Amniotic epithelial cell (primary cell): ENCODE measurements around the gene MCTP2.

ENCODE experiments used
- DNase-seq: peaks from one replicate; pipeline ENCODE4 v3.0.0-alpha.2; 2010; ENCODE audit warnings: low read depth

MCTP2 gene

GRCh38 chr15:94263341-94264273, 32.2 kb downstream of the MCTP2 start:
- DNase-seq = peak; percentile 52

GRCh38 chr15:94265009-94265408, 33.6 kb downstream of the MCTP2 start:
- peak; percentile 76 for DNase-seq

- DNase-seq = peak; percentile 20
These were observed 34.6 kb downstream of the MCTP2 start for GRCh38 chr15:94265982-94266381.

DNA sequence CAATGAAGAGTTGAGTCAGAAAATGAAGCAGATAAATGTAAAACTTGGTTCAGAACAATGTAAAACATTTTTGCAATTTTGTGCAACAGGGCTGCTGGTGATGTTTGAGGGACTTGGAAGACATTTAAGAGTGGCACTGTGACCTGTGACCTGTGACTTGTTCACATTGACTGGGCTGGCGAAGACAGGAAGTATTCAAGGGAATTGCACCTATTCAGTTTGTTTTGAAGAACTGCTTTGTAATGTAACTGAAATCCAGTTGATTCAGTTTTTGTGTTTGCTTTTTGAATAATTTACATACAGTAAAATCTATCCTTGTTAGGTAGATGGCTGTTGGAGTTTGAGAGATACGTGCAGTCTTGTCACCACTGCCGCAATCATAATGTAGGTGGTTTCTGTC, 35.4 kb downstream of the MCTP2 start:
- DNase-seq = no peak

GRCh38 chr15:94269954-94270353, 38.6 kb downstream of the MCTP2 start:
- DNase-seq = no peak

- DNase-seq = no peak
These were observed 39.2 kb downstream of the MCTP2 start for GRCh38 chr15:94270570-94270969.

DNA sequence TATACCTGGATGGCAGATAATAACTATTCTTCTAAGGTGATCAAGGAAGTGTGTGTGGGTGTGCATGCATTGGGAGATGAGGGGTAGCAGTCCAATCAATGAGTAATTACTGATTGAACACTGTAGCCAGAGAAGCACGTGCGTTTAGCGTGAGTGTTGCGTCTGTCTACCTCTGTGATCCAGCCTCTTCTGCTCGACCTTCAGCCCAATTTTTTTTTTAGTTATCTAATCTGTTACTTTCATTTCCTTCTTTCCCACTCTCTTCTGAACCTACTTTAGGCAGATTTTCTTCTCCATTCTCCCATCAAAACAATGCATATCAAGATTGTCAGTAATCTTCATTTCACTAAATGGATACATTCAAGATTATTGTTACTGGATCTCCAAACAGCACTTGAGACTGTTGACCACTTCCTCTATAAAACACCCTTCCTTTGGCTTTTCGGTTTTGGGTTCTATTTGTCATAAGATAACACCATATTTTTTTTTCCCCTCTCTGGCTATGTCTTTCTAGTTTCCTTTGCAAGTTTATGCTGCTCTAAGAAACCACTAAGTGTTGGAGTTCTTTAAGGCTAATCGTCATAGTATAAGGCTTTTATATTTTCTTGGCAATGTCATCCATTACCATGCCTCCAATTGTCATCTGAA, 41.0 kb downstream of the MCTP2 start:
- no peak for DNase-seq

DNA sequence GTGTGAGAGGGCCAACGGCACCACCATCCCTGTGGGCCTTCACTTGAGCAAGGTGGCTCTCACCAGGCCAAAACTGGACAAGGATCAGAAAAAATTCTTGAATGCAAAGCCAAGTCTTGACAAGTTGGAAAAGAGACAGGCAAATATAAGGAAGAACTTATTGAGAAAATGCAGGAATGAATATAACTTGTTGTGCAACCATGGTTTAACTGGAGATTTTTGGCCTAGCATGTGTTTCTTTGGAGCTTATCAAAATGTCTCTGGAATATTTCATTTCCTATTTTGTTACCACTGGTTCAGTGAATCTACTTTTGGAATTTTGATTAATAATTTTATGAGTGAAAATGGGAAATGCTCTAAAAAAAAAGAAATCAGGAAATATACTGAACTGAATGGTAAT, 42.5 kb downstream of the MCTP2 start:
- peak; percentile 51 for DNase-seq

- DNase-seq = no peak
These were observed 43.4 kb downstream of the MCTP2 start for GRCh38 chr15:94274745-94275144.

GRCh38 chr15:94277485-94277884, 46.1 kb downstream of the MCTP2 start:
- no peak for DNase-seq

DNA sequence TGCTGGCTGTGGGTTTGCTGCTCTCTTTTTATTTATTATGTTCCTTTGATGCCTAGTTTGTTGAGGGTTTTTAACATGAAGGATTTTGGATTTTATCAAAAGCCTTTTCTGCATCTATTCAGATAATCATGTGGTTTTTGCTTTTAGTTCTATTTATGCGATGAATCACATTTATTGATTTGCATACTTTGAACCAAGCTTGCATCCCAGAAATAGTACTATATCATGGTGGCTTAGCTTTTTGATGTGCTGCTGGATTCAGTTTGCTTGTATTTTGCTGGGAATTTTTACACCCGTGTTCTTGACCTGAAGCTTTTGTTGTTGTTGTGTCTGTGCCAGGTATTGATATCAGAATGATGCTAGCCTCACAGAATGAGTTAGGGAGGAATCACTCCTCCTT, 48.4 kb downstream of the MCTP2 start:
- DNase-seq = no peak

DNA sequence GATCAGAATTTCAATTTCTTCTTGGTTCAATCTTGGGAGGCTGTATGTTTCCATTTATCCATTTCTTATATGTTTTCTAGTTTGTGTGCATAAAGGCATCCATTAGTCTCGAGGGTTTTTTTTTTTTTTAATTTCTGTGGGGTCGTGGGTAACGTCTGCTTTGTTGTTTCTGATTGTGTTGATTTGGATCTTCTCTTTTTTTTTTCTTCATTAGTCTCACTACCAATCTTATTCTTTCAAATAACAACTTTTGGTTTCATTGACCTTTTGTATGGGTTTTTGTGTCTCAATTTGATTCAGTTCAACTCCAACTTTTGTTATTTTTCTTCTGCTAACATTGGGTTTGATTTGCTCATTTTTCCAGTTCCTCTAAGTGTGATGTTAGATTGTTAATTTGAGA, 48.9 kb downstream of the MCTP2 start:
- no peak for DNase-seq

GRCh38 chr15:94282269-94283250, 51.2 kb downstream of the MCTP2 start:
- DNase-seq = no peak

DNA sequence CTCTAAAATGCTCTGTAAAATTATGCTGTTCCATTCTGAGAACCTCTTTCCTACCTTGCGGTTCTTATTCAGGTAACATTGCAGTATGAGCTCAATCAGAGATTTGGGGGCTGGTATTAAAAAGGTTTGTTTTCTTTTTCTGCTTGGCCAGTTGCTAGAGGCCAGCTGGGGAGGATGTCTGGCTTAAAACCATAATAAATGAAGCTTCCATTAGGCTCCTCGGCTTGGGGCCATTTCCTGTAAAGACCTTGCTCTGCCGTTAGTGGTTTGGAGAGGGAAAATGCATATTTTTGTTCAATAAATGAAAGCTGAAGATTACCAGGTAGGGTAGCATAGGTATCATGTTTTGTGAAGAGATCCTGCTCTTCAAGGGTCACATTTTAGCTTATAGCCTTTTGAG, 55.2 kb downstream of the MCTP2 start:
- DNase-seq = peak; percentile 34

- DNase-seq = no peak
These were observed 56.5 kb downstream of the MCTP2 start for GRCh38 chr15:94287794-94288246.

GRCh38 chr15:94290730-94291129, 59.4 kb downstream of the MCTP2 start:
- no peak for DNase-seq

DNA sequence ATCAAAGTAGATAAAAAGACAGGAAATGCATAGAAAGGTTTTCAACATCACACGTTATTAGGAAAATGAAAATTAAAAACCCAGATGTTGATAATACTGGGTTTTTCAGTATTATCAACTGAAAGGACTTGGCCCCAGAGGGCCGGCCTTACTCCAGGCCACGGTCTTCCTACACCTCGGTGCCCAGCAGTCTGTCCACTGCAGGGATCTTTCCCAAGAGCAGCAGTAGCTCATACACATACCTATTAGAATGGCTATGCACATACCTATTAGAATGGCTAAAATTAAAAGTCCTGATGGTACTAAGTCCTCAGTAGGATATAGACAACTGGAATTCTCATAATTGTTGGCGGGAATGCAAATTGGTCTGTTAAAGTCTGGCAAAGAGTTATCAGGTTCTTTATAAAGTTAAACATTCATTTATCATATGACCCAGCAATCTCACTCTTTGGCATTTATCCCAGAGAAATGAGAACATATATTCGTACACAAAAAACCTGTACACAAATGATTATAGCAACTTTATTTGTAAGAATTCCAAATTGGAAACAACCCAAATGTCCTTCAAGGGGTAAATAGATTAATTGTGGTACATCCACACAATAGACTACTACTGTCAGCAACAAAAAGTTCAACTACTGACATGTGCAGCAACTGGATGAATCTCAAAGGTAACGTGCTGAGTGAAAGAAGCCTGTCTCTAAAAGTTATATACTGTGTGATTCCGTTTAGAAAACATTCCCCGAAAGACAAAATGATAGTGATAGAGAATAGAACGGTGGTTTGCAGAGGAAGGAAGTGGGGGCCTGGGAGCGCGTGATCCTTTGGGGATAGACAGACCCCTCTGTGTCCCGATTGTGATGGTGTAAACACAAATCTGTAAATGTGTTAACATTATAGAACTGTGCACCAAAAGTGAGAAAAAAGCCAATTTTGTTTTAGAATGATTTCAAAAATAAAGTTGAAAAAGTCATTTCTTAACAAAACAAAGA, 62.3 kb downstream of the MCTP2 start:
- peak; percentile 84 for DNase-seq

GRCh38 chr15:94294556-94294955, 63.2 kb downstream of the MCTP2 start:
- peak; percentile 87 for DNase-seq

GRCh38 chr15:94295275-94295674, 63.9 kb downstream of the MCTP2 start:
- no peak for DNase-seq

GRCh38 chr15:94296717-94297116, 65.4 kb downstream of the MCTP2 start:
- no peak for DNase-seq

DNA sequence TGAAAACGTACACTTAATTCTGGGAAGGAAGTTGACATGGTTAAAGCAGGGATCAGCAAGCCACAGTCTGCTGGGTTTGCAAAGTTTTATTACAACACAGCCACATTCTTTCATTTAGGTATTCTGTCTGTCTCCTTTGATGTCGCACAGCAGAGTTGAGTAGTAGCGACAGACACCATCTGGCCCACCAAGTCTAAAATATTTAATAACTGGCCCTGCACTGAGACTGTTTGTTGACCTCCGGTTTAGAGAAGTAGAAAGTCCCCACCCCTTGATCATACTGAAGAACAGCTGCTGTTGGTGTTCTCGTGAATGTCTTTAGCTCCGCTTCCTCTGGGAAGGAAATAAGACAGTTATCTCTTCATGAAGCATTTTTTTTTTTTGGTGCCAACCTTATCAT, 66.2 kb downstream of the MCTP2 start:
- DNase-seq = peak; percentile 46
